HepG2 (cell line): ENCODE data around the gene DENND4B. TPM values are rescaled to one million over a fixed set of nuclear protein-coding genes. Genes with fewer than 3 reads are reported as not detected.

Experiments used
- ATAC-seq: fragments of 200-7000 bp; cut with Tn5 transposase; 3 replicates; pipeline ENCODE4 v1.9.1; 2020; ENCODE audit warnings: mild to moderate bottlenecking, moderate library complexity
- BruUV-seq: library from RNA; stranded (reverse); fragments of 400-500 nt; replicated peaks from 2 replicates; lab custom pipeline; 2021; lab: Mats Ljungman, UMichigan
- CTCF ChIA-PET: fragments of 300-600 bp; formaldehyde crosslinking; extraction: SDS; loops from one replicate; lab custom pipeline; 2021; ENCODE audit warnings: low total read pairs, inconsistent platforms, low intra/inter-chr PET ratio; lab: Yijun Ruan, JAX
- POLR2A ChIA-PET: fragments of 350-600 bp; sonication (Branson Sonifier 250); formaldehyde crosslinking; loops from one replicate; lab custom pipeline; 2020; ENCODE audit warnings: antibody characterized with exemption, inconsistent platforms; lab: Yijun Ruan, JAX
- DNase-seq: peaks from one replicate; pipeline ENCODE4 v3.0.0-alpha.2; 2015; ENCODE audit warnings: low spot score
- FAIRE-seq: peaks from 3 replicates; lab custom pipeline; 2011; peaks lifted over from hg19 to GRCh38; lab: Jason Lieb, UNC
- H2AFZ ChIP-seq: one replicate; pipeline ENCODE4 v1.6.1; 2011; ENCODE audit warnings: low read length, inconsistent platforms
- H3K27ac ChIP-seq: fragments of 300-600 bp; 3 replicates; pipeline ENCODE4 v1.8.0; 2011; ENCODE audit warnings: mixed run types, mild to moderate bottlenecking, mixed read lengths, low read length, inconsistent platforms; ENCODE audit not compliant: insufficient read depth; ENCODE audit errors: extremely low read length
- H3K27me3 ChIP-seq, 2 experiments: fragments of 200-600 bp in 1 of 2; 2 replicates in 1 of 2; 3 replicates in 1 of 2; pipeline versions ENCODE4 v1.6.0 to v1.8.0; 2011; ENCODE audit warnings: low read length in 2 of 2, mild to moderate bottlenecking in 2 of 2, moderate library complexity in 2 of 2, inconsistent platforms in 1 of 2; ENCODE audit not compliant: insufficient read depth in 2 of 2, control insufficient read depth in 1 of 2
- H3K36me3 ChIP-seq, 2 experiments: fragments of 200-600 bp in 1 of 2; replicated peaks in 1 of 2; 2 replicates in 1 of 2; 3 replicates in 1 of 2; pipeline versions ENCODE4 v1.5.1 to v1.8.0; 2011; ENCODE audit warnings: low read length in 2 of 2, inconsistent platforms in 1 of 2; ENCODE audit not compliant: insufficient read depth in 2 of 2, control insufficient read depth in 1 of 2
- H3K4me1 ChIP-seq: 2 replicates; pipeline ENCODE4 v1.5.1; 2012; ENCODE audit warnings: low read length, inconsistent platforms; ENCODE audit not compliant: insufficient read depth
- H3K4me2 ChIP-seq: 2 replicates; pipeline ENCODE4 v1.6.0; 2011; ENCODE audit warnings: low read depth, low read length, inconsistent platforms
- H3K4me3 ChIP-seq, 3 experiments: fragments of 200-600 bp in 1 of 3; sonication (generic), shearing (Covaris generic) in 1 of 3; replicated peaks in 1 of 3; 2 replicates each; pipeline ENCODE4 v1.5.1; 2011 to 2016; ENCODE audit warnings: low read length in 3 of 3, inconsistent platforms in 2 of 3, low read depth in 2 of 3, mild to moderate bottlenecking in 2 of 3, control low read depth in 1 of 3, mixed read lengths in 1 of 3; ENCODE audit not compliant: insufficient read depth in 1 of 3
- H3K79me2 ChIP-seq: one replicate; pipeline ENCODE4 v1.6.1; 2011; ENCODE audit warnings: low read length, inconsistent platforms; ENCODE audit not compliant: insufficient read depth
- H3K9ac ChIP-seq: 2 replicates; pipeline ENCODE4 v1.6.0; 2011; ENCODE audit warnings: mild to moderate bottlenecking, low read depth, low read length, inconsistent platforms; ENCODE audit not compliant: insufficient read depth
- H3K9me3 ChIP-seq: 2 replicates; pipeline ENCODE4 v1.5.1; 2012; ENCODE audit warnings: mild to moderate bottlenecking, low read length
- H4K20me1 ChIP-seq: 2 replicates; pipeline ENCODE4 v1.6.0; 2011; ENCODE audit warnings: inconsistent platforms, mild to moderate bottlenecking, low read length, moderate library complexity; ENCODE audit not compliant: insufficient read depth
- DR1 ChIP-seq: sonication (generic); formaldehyde crosslinking; IDR thresholded peaks from 2 replicates; pipeline ENCODE4 v1.8.0; 2021; ENCODE audit warnings: mild to moderate bottlenecking, missing genetic modification reagents, inconsistent platforms
- ELF4 ChIP-seq: sonication (generic); formaldehyde crosslinking; IDR thresholded peaks from 2 replicates; pipeline ENCODE4 v1.5.0; 2020; ENCODE audit warnings: missing genetic modification reagents, mild to moderate bottlenecking, moderate library complexity, borderline replicate concordance
- HDAC6 ChIP-seq: fragments of 200-600 bp; sonication (generic); IDR thresholded peaks from 2 replicates; pipeline ENCODE4 v1.7.0; 2017; ENCODE audit warnings: mild to moderate bottlenecking, antibody characterized with exemption, low read length, low read depth
- HNRNPH1 ChIP-seq: fragments of 200-400 bp; formaldehyde crosslinking; optimal IDR thresholded peaks from 2 replicates; pipeline ENCODE3; 2017; ENCODE audit warnings: mild to moderate bottlenecking, low read depth, low read length
- JUND ChIP-seq: sonication (generic); formaldehyde crosslinking; IDR thresholded peaks from 2 replicates; pipeline ENCODE4 v1.8.0; 2022; ENCODE audit warnings: mild to moderate bottlenecking, missing genetic modification reagents
- MATR3 ChIP-seq: sonication (generic); formaldehyde crosslinking; IDR thresholded peaks from 2 replicates; pipeline ENCODE4 v1.4.0; 2020; ENCODE audit warnings: missing genetic modification reagents
- MEF2D ChIP-seq: sonication (generic); formaldehyde crosslinking; IDR thresholded peaks from 2 replicates; pipeline ENCODE4 v1.5.1; 2020; ENCODE audit warnings: mild to moderate bottlenecking, missing genetic modification reagents
- MIXL1 ChIP-seq: IDR thresholded peaks from 2 replicates; pipeline ENCODE4 v1.6.1; 2016
- MLLT10 ChIP-seq: sonication (generic); formaldehyde crosslinking; IDR thresholded peaks from 2 replicates; pipeline ENCODE4 v1.4.0; 2020; ENCODE audit warnings: missing genetic modification reagents
- NKX3-1 ChIP-seq: sonication (generic); formaldehyde crosslinking; IDR thresholded peaks from 2 replicates; pipeline ENCODE4 v1.5.0; 2020; ENCODE audit warnings: missing genetic modification reagents
- SP140L ChIP-seq: sonication (generic); formaldehyde crosslinking; IDR thresholded peaks from 2 replicates; pipeline ENCODE4 v1.4.0; 2020; ENCODE audit warnings: missing genetic modification reagents, borderline replicate concordance
- SUZ12 ChIP-seq: fragments of 150-350 bp; IDR thresholded peaks from 2 replicates; pipeline ENCODE4 v1.6.1; 2014; ENCODE audit warnings: low read depth, low read length
- TBX3 ChIP-seq: fragments of 450-650 bp; IDR thresholded peaks from 2 replicates; pipeline ENCODE4 v1.6.1; 2017; ENCODE audit warnings: antibody characterized with exemption, mild to moderate bottlenecking, inconsistent platforms, borderline replicate concordance
- XBP1 ChIP-seq: sonication (generic); formaldehyde crosslinking; IDR thresholded peaks from 2 replicates; pipeline ENCODE4 v1.5.0; 2020; ENCODE audit warnings: missing genetic modification reagents
- ZNF282 ChIP-seq: fragments of 450-650 bp; IDR thresholded peaks from 2 replicates; pipeline ENCODE4 v1.6.1; 2018; ENCODE audit not compliant: partially characterized antibody
- ZNF496 ChIP-seq: sonication (generic); formaldehyde crosslinking; IDR thresholded peaks from 2 replicates; pipeline ENCODE4 v1.8.1; 2023; ENCODE audit warnings: mild to moderate bottlenecking, moderate library complexity, missing genetic modification reagents; ENCODE audit not compliant: insufficient replicate concordance
- ZNF660 ChIP-seq: sonication (generic); formaldehyde crosslinking; IDR thresholded peaks from 2 replicates; pipeline ENCODE4 v1.5.1; 2020; ENCODE audit warnings: mild to moderate bottlenecking, low read depth, missing genetic modification reagents, borderline replicate concordance
- ZNF720 ChIP-seq: sonication (generic); formaldehyde crosslinking; IDR thresholded peaks from 2 replicates; pipeline ENCODE4 v1.4.0; 2020; ENCODE audit warnings: missing genetic modification reagents
- ZNF891 ChIP-seq: sonication (generic); formaldehyde crosslinking; IDR thresholded peaks from 2 replicates; pipeline ENCODE4 v1.5.0; 2020; ENCODE audit warnings: mild to moderate bottlenecking, missing genetic modification reagents
- WGBS: methylation state at CpG from one replicate; pipeline ENCODE4 v1.1.6; 2017; ENCODE audit warnings: low lambda C conversion rate; 5-methylcytosine and 5-hydroxymethylcytosine counted together
- in situ Hi-C: cut with HindIII; loops from 2 replicates; pipeline ENCODE4 v1.10.0; 2017; ENCODE audit warnings: low pct_unique_long_range_greater_than_20kb; ENCODE audit not compliant: extremely low pct_ligation_motif_present
- intact Hi-C: fragments of 100-400 bp; cut with micrococcal nuclease; formaldehyde crosslinking; loops from one replicate; pipeline ENCODE4 v1.10.0; 2022; ENCODE audit not compliant: unreplicated experiment
- polyA plus RNA-seq, 8 experiments: library from polyadenylated mRNA; depleted of rRNA in 3 of 8; stranded (reverse) in 7 of 8; unstranded in 1 of 8; fragments of >200 nt; fragmentation: Illumina TruSeq in 4 of 8; extraction: Trizol in 4 of 8; gene quantifications; 2 replicates each; pipeline versions ENCODE4 v1.2.1 to v1.2.3, GENCODE V29; 2011 to 2016; ENCODE audit warnings: low read depth in 4 of 8, missing spikeins in 1 of 8, mixed read lengths in 1 of 8; ENCODE audit not compliant: insufficient read depth in 1 of 8
- total RNA-seq, 5 experiments: library from RNA; depleted of rRNA; stranded (reverse); fragments of >200 nt; fragmentation: Illumina TruSeq; extraction: Trizol; gene quantifications; 2 replicates each; pipeline ENCODE4 v1.2.3, GENCODE V29; 2016; ENCODE audit warnings: low read depth in 1 of 5
- TF ChIP-seq, protein P1 (sequence below): sonication (generic); formaldehyde crosslinking; IDR thresholded peaks from 2 replicates; pipeline ENCODE4 v1.5.0; 2020; ENCODE audit warnings: missing genetic modification reagents
- TF ChIP-seq, protein P2 (sequence below): IDR thresholded peaks from 2 replicates; pipeline ENCODE4 v1.6.1; 2016; ENCODE audit warnings: missing genetic modification reagents, missing compliant biosample characterization

The DENND4B gene
- total and polyA plus RNA-seq, 2 of the 13 experiments (the other 11 are each of a cell fraction or from before 2014, with no cell fraction given): 15.1 to 20.3 TPM

- H3K9me3 ChIP-seq: no peaks in the 10 kb centered on the region
- H3K27ac ChIP-seq: peak within 1 kb of the TSS; percentile 75
- CTCF ChIA-PET: interaction anchor here (0.8 kb wide), 1 partner anchor 9 kb away, joined by 3 read pairs; no protein-coding TSS in a partner anchor
- POLR2A ChIA-PET: interaction anchor here (0.9 to 7.0 kb wide), 8 partner anchors 9 to 44 kb away, joined by 3 to 89 read pairs (median 10); partner anchors contain the start of genes CREB3L4, DENND4B, GATAD2B and JTB
- peak within 1 kb of the TSS; percentile 89 to 99 (median 92) for H3K4me3 ChIP-seq
- ATAC-seq: peak; percentile 81
- FAIRE-seq: peak; percentile 92
- 1% methylated on average over 58 of the region's 75 CpGs for WGBS
- H3K79me2 ChIP-seq: peaks cover 58% of the 10 kb centered on the region
- intact Hi-C loops (loop anchor here (5.0 kb wide), 1 partner anchor 36 kb away; the partner anchor contains the start of gene GATAD2B), in situ Hi-C loops (no loop called here)
- peak within 1 kb of the TSS; percentile 85 for H3K9ac ChIP-seq
- peaks cover 0 to 16% of the 10 kb centered on the region in 2 experiments; a peak in 3 of 5 replicates for H3K36me3 ChIP-seq
- peak; percentile 96 for DNase-seq
- H4K20me1 ChIP-seq: peaks cover 7% of the 10 kb centered on the region; the same call in 1 of the 2 replicates
- no TSS peak for BruUV-seq
- H3K27me3 ChIP-seq: peaks cover 0 to 7% of the 10 kb centered on the region in 2 experiments; a peak in 1 of 5 replicates
- H2AFZ ChIP-seq: no peak within 1 kb of the TSS
- H3K4me2 ChIP-seq: peak within 1 kb of the TSS; percentile 89
- peaks cover 67% of the 10 kb centered on the region for H3K4me1 ChIP-seq
- no peak for TF ChIP-seq HDAC6
- TF ChIP-seq ELF4 (CRISPR knock-in tag): peak; percentile 98
- TF ChIP-seq XBP1 (CRISPR knock-in tag): no peak
- no peak for TF ChIP-seq HNRNPH1
- TF ChIP-seq TBX3: no peak
- TF ChIP-seq MEF2D (CRISPR knock-in tag): no peak
- TF ChIP-seq MATR3 (CRISPR knock-in tag): no peak
- TF ChIP-seq ZNF720: no peak
- TF ChIP-seq NKX3-1 (CRISPR knock-in tag): peak; percentile 79; the same call in 1 of the 2 replicates
- no peak for TF ChIP-seq ZNF282
- 0 out of 2 replicates have a peak, but pooled peaks have one; percentile 58 for TF ChIP-seq ZNF660 (CRISPR knock-in tag)
- no peak for TF ChIP-seq SP140L
- TF ChIP-seq ZNF496 (CRISPR knock-in tag): no peak
- peak; percentile 54; the same call in 1 of the 2 replicates for TF ChIP-seq DR1
- no peak for TF ChIP-seq MLLT10 (CRISPR knock-in tag)
- peak; percentile 98 for TF ChIP-seq SUZ12
- 0 out of 2 replicates have a peak, but pooled peaks have one; percentile 34 for TF ChIP-seq MIXL1 (CRISPR knock-in tag)
- 0 out of 2 replicates have a peak, but pooled peaks have one; percentile 32 for TF ChIP-seq JUND
- 0 out of 2 replicates have a peak, but pooled peaks have one; percentile 60 for TF ChIP-seq ZNF891
- TF ChIP-seq, protein P1, sequence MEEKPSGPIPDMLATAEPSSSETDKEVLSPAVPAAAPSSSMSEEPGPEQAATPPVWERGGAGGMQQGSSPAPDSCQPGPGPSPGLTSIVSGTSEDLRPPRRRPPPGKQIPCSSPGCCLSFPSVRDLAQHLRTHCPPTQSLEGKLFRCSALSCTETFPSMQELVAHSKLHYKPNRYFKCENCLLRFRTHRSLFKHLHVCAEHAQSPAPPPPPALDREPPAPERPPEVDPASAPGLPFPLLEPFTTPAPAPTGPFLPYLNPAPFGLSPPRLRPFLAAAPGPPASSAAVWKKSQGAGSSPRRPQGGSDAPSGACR: no peak; the same call in none of the 2 replicates
- TF ChIP-seq, protein P2, sequence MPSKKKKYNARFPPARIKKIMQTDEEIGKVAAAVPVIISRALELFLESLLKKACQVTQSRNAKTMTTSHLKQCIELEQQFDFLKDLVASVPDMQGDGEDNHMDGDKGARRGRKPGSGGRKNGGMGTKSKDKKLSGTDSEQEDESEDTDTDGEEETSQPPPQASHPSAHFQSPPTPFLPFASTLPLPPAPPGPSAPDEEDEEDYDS (CRISPR knock-in tag): peak; percentile 58; the same call in 1 of the 2 replicates
Measured at GRCh38 chr1:153958111-153958960, 11.8 kb upstream of the DENND4B start, which contains the start of gene CRTC2. TSS of gene CRTC2 (minus strand) at chr1:153958612. CDS start at chr1:153958497, 115 bp downstream.
